Dermis microvascular lymphatic vessel endothelial cell (primary cell): ENCODE data around the gene GNS. TPM values are rescaled to one million over a fixed set of nuclear protein-coding genes. Genes with fewer than 3 reads are reported as not detected.
A peak's percentile ranks its signal among the peaks of the same experiment; 100 is the strongest.
"Not testable (repeated sequence)": the region's sequence is repeated elsewhere in the genome, so short reads cannot be mapped to it uniquely, and the experiment has no call there.

Experiments
- DNase-seq, 2 donors: peaks; one replicate each; pipeline versions ENCODE4 v3.0.0 to v3.0.0-alpha.2; 2010; ENCODE audit warnings: low read depth in 2 of 2
- total RNA-seq: library from RNA; depleted of rRNA; stranded (reverse); fragments of >200 nt; gene quantifications from 2 replicates; pipeline ENCODE4 v1.2.1, GENCODE V29; 2014

The GNS gene
- total RNA-seq, 1 donor from 2014 or later = 287 TPM

DNA sequence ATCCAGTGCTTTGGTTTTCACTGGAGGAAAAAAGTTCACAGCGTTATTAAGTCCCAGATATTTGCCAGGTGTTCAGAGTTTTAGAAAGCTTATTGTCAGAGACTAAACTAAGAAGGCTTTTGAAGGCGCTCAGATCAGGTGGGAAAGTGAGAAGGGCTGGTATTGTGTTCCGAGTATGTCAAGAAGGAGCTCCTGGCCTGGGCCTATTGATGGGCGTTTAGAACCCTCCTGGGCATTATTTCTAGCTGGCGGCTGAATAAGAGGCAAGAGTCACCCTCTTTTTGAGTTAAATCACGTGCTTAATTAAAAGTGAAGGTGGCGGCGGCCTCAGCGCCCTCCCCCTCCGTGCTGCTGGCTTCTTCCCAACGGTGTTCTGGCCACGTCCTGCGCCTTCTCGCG lies 20.9 kb upstream of the GNS start:
- no peak for DNase-seq

DNA sequence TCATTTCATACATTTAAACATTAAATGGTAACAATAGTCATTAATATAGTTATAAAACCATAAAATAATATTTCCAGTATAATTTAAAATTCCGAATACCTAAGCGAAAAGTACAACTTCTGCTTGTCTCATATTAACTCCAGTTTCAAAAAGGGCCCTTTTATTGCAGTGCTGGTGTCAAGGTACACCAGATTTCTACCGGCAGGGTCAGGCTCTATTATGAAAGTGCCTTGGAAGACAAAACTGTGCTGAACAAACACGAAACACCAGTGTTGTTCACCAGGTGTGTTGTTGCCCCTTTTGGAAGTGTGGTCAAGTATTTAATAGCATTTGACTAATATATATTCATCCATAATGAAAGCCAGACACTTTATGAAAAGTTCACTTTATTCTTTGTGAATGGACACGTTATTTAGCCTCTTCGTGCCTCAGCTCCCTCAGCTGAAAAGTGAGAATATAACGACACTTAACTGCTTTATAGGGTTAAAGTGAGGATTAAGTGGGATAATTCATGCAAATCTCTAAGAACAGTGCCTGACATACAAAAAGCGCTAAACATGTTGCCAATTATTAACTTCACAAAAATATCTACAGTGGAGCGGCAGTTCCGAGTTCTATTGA lies 20.3 kb upstream of the GNS start:
- DNase-seq = no peak

DNA sequence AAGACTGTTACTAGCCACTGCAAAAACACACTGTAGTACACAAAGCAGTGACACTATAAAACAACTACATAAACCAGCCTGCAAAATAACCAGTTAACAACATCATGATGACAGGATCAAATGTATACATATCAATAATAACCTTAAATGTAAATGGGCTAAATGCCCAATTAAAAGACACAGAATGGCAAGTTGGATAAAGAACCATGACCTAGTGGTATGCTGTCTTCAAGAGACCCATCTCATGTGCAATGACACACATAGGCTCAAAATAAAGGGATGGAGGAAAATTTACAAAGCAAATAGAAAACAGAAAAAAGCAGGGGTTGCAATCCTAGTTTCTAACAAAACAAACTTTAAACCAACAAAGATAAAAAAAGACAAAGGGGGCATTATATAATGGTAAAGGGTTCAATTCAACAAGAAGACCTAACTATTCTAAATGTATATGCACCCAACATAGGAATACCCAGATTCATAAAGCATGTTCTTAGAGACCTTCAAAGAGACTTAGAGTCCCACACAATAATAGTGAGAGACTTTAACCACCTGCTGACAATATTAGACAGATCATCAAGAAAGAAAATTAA lies 16.0 kb upstream of the GNS start:
- not testable (repeated sequence) for DNase-seq

DNA sequence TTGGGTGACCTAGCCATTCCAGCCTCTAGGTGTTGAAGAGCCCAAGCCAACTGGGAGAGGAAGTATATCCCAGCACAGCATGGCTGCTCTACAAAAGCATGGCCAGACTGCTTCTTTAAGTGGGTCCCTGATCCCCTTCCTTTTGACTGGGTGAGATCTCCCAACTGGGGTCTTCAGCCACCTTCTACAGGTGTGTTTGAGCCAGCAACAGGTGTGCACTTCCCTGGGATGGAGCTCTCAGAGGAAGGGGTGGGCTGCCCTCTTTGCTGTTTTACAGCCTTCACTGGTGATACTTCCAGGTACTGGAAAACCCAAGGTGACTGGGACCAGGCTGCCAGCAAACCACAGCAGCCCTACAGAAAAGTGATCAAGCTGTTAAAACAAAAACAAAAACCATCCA lies 14.2 kb upstream of the GNS start:
- DNase-seq = no peak

DNA sequence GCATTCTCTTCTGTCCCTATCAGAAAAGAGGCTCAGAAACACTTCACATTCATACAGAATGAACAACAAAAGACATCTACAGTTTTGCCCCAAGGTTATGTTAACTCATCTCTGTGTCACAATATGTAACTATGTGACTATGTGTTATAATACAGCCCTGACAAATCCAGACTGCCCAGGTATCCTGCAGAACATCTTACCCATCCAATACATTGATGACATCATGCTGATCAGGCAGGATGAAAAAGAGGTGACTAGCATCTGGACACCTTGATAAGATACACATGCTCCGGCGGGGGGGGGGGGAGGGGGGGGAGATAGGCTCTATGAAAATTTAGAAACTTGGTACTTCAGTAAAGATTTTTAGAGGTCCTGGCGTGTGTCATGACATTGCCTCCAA lies 8.3 kb upstream of the GNS start:
- DNase-seq = no peak

DNA sequence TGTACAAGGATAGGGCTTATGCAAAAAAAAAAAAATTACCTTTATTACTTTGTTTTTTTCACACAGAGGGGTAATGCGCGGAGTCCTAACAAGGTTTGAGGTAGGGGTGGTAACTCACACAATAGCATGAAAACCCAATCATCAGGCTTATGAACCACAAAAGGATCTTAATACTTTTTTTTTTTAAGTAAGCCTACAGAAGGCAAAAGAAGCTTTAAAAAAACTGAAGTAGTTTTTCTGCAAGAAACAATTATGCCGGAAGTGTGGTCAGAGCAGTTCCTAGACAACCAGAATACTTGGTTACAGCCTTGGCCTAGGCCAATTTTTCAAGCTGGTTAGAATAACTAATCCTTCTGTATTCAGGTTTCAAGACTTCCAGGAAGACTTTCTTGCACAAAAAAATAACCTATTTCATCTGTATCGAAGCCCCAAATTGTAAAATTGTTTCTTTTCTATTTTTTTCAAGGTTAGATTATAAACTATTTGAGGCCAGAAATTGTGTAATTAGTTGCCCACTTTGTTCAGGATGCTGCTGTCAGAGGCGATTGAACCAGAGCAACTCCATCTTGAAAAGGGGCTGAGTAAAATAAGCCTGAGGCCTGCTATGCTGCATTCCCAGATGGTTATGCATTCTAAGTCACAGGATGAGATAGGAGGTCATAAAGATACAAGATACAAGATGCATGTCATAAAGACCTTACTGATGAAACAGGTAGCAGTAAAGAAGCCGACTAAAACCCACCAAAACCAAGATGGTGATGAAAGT lies 1.8 kb upstream of the GNS start:
- no peak for DNase-seq

DNA sequence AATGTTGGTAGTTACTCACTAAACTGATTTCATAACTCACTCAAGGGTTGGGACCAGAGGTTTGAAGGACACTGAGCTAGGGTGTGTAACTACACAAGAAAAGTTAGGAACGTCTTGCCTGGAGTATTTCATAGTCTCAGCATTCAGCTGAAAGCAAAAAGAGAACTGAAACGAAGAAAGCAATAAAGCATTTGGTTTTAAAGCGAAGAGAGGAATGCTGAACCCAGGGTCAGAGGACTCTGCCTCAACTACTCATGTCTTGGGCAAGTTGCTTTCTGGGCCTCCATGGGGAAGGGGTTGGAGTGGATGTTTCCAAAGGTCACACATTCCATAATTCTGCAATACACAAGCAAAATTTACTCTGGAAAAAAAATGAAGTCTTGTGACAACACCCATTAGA lies 1.4 kb downstream of the GNS start:
- DNase-seq = no peak

DNA sequence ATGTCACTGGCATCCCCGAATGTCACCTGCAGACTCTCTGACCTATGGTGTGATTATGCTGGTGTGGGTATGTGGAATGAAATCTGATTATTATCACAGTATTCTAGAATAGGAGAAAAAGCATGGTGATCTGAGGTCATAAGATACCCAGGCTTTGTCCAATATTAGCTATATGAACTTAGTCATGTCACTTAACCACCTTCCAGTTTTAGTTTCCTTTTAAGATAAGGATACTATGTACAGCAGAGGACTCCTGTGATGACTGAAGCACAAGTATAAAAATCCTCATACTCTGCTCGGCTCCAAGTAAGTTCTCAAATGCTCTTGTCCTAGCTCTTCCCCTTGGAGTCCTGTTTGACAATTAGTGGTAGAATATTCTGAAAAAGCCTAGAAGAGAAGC lies 2.8 kb downstream of the GNS start:
- DNase-seq = no peak

DNA sequence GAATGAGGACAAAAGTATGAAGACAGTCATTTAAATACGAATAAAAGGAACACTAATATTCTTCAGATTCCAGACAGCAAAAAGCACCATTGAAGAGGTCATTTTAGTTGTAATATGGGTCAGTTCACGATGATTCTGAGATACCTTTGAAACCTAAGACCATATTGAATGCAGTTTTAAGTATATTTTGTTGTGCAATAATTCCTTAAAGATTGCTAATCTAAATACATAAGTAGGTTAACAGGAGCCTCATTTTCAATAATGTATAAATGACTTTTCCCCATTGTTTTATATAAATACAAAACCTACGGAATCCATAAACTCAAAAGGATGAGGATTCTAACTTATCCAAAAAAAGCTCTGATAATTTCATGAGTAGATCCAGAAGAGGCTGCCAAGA lies 5.8 kb downstream of the GNS start:
- no peak for DNase-seq

DNA sequence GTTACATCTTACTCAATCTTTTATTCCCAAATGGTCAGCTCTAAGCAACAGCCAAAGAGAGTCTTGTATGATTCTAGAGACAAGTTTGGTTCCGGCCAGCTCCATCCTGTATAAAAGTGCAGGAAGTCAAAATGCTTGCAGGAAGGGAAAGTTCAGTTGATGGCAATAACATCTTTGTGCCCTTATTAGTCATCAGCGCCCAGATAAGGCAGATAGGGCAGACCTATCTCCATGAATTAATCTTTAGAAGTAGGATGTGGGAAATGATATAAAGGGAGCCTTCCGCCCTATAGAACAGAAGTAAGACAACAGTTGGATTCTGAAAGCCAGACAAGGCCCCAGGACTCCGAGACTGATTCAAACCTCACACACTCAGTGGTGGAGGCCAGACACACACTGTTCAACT lies 6.4 kb downstream of the GNS start:
- peak; percentile 54 to 94 for DNase-seq

DNA sequence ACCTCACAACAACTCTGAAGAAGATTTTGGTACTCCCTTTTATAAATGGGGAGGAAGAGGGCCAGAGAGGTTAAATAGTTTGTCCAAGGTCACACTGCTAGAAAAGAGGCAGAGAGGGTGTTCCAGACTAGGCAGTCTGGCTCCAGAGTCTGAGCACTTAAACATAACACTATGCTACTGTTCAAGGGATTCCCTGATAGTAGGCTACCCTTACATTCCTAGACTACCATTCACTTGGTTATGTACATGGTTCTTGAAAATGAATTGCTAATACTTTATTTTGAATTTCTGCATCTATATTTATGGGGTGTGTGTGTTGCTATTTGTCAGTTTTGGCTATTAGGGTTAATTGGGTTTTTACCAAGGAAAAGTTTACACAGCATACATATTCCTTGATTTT lies 7.2 kb downstream of the GNS start:
- DNase-seq = no peak

DNA sequence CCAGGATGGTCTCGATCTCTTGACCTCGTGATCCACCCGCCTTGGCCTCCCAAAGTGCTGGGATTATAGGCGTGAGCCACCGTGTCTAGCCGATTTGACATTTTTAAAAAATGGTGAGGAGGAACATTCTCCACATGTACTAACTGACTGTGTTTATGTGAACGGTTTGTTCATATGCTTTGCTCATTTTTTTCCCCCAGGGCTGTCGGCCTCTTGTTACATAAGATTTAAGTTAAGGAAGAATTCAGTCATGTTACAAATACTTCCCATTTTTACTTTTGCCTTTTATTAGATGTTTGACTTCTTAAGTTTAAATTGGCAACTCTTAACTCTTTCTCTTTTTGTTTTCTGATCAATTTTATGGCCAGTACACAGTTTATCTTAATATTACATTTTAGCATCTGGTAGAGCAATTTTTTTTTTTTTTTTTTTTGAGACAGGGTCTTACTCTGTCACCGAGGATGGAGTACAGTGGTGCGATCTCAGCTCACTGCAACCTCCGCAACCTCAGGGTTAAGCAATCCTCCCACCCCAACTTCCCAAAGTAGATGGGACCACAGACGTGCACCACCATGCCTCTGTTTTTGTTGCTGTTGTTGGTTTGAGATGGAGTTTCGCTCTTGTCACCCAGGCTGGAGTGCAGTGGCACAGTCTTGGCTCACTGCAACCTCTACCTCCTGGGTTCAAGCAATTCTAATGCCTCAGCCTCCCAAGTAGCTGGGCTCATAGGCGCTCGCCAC lies 9.6 kb downstream of the GNS start:
- no peak for DNase-seq

DNA sequence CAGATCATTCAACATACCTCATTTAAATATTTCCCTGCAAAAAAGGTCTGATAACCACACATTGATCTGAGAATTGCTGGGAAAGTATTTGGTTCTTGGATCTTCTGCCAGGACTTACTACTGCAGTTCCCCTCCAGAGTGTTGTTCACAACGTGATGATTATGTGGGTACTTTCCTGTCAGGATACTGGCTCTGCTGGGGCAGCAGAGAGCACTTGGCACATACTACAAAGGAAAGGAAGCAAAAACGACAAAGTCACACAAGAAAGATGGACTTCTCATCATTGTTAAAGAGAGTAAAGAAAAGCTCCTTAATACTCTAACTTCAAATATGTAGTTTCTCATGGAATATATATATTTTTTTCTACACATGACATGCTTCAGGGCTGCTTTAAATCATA lies 11.5 kb downstream of the GNS start:
- DNase-seq = peak; percentile 36 to 87

DNA sequence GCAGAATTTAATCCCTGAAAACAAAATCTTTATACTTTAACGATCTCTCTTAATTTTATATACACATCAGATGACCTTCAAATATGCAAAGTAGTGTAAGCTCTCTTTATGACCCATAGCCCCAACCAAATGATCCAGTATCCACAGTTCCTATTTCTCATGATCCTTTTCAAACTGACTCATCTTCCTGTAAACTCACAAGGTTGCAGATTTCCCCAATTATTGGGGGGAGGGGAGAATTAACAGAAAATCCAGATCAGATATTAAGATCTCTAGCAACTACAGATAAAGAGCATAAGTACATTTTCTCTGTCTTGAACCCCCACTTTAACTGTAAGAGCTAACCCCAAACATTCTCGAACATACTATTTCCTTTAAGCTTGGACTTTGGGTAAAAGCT lies 12.5 kb downstream of the GNS start:
- peak in 1 of 2 donors; percentile 76 for DNase-seq

DNA sequence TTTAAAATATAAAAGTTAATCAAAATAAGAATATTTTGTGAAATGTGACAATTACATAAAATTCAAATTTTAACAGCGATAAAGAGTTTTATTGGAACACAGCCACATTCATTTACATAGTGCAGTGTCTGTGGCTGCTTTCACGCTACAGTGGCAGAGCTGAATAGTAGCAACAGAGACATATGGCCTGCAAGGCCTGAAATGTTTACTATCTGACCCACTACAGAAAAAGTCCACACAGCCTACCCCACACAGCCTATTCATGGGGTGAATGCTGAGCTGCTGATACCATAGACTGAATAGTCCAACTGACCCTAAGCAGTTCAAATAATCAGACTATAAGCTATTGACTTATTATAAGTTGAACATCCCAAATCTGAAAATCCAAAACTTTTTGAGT lies 13.2 kb downstream of the GNS start:
- DNase-seq = no peak

DNA sequence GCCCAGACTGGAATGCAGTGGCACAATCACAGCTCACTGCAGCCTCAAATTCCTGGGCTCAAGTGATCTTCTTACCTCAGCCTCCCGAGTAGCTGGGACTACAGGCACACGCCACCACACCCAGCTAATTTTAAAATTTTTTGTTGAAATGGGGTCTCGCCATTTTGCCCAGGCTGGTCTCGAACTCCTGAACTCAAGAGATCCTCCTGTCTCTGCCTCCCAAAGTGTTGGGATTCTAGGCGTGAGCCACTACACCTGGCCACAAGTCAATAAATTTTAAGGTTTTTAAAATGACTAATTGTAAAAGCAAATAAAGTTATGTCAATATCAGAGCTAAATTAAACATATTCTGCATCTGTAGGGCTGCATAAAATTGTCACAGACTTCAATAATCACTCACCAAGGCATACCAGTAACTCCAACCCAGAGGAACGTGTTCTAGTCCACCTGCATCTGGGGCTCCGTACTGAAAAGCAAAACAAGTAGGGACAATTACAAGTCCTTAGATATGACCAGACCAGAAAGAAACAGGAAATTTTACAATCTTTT lies 13.9 kb downstream of the GNS start:
- no peak for DNase-seq

DNA sequence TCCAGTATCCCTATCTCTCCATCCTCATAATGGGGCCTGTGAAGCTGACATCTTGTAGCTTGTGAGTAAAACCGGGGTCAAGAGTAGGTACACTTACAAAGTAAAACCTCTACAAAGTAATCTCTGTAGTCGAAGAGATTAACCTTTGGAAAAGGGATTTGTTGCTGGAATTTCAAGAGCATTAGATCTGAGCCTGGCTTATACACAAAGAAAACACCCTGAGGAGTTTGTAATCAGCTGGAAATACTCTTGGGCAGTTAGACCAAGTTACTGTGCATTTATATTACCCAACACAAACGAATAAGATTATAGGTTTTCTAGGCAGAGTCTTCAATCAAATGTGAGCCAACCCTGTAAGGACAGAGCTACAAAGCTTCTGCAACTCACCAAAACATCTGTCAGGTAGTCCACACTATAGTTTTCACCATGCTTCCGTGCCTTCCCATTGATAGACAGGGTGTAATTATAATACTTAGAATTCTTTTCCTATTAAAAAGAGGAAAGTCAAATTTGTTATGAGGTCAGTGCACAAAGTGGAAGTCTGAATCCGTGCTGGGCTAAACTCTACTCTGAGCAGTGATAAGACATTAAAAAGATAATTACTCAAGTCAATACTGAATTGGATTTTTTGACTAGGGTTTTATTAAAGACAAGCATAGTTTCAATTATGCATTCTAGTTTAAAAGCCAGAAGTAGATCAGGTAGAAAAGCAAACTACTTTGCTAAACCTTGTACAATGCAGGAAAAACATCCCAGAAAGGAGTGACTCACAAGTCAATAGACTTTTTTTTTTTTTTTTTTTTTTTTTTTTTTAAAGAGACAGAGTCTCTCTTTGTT lies 14.6 kb downstream of the GNS start:
- DNase-seq = peak in 1 of 2 donors; percentile 62

DNA sequence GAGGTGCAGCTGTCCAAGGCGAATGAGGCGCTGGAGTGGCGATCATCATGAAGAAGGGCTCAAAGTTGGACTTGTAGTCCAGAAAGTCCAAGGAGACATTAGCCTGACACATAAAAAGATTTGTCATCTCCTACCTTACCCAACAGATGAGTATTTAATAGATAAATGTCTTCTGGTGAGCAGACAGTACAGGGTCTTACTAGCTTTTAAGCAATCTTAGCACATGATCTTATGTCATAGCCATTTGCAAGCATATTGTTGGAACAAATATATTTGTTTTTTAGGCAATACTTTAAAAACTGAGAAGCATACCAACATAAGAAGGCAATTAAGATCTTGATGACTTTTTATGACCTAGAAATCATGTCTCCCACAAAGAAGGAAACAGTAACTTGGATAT lies 16.0 kb downstream of the GNS start:
- DNase-seq = no peak

DNA sequence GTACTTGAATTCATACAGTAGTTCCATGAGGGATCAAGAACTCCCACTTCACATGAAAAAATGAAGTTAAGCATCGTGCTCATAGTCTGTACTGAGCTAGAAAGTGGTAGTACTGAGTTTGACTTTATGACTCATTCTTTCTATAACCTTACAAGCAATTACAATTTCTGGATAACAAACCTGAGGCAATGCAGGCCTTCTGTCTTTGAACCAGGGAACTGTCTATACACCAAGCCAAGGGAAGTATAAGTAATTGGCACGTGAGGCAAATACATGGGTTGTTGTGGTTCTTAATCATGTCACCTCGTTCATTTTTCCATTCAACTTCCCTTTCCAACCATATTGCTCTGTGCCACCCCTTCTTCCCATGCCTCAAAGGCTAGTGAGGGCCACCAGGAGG lies 16.8 kb downstream of the GNS start:
- no peak for DNase-seq

DNA sequence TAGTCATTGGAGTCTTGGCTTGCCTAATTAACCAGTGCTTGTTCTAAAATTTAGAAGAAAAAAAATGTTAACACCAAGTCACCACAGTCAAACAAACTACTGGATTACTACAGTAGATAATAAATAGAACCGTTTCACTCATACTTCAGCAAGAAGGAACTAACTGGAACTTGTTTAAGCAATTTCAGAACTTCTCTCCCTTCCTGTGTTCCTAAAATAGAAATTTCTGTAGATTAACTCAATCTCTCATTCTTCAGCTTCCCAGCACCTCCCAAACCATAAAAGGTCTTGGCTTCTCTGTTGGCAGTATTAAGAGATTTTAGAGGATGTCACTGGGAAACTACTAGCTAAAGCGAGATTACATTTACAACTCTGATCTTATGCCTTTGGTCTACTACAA lies 18.6 kb downstream of the GNS start:
- DNase-seq = no peak

DNA sequence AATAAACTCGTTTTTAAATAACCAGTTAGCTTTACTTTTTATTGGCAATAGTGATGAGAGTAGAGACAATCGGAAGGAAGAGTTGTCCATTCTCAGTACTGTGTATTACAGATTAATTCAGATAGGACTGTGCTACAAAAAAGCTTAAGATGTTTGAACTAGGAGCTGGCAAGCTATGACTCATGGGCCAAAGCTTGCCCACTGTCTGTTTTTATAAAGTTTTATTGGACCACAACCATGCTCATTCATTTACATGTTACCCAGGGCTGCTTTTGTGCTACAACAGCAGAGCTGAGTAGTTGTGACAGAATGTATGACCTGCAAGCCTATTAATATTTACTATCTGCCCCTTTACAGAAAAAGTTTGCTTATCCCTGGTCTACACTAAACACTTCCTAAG lies 19.4 kb downstream of the GNS start:
- no peak for DNase-seq
